ENCODE measurements around the gene LMO1.

LMO1 gene

GRCh38 chr11:8263769-8264410 lies at the start of gene LMO1:
Gene LMO1 (minus strand): TSS chr11:8263878. CDS start chr11:8263362, 516 bp downstream.
- DNase-seq = peak; percentile 73

- DNase-seq = no peak
Observed at GRCh38 chr11:8312986-8313385, 49.3 kb upstream of the LMO1 start.

- no peak for DNase-seq
Observed at GRCh38 chr11:8311366-8311765, 47.7 kb upstream of the LMO1 start.

GRCh38 chr11:8310743-8311298 lies 47.1 kb upstream of the LMO1 start:
- DNase-seq = no peak

GRCh38 chr11:8309862-8310261 lies 46.2 kb upstream of the LMO1 start:
- no peak for DNase-seq

- DNase-seq = no peak
Observed at GRCh38 chr11:8309311-8309710, 45.6 kb upstream of the LMO1 start.

GRCh38 chr11:8307601-8308000 lies 43.9 kb upstream of the LMO1 start:
- no peak for DNase-seq

- no peak for DNase-seq
Observed at GRCh38 chr11:8301622-8302021, 37.9 kb upstream of the LMO1 start.

- no peak for DNase-seq
Observed at GRCh38 chr11:8298801-8299786, 35.4 kb upstream of the LMO1 start.

GRCh38 chr11:8297781-8298440 lies 34.2 kb upstream of the LMO1 start:
- no peak for DNase-seq

- DNase-seq = no peak
Observed at GRCh38 chr11:8296872-8297271, 33.2 kb upstream of the LMO1 start.

GRCh38 chr11:8296038-8296649 lies 32.5 kb upstream of the LMO1 start:
- no peak for DNase-seq

- DNase-seq = no peak
Observed at GRCh38 chr11:8294251-8294935, 30.7 kb upstream of the LMO1 start.

- no peak for DNase-seq
Observed at GRCh38 chr11:8293171-8293570, 29.5 kb upstream of the LMO1 start.

- DNase-seq = no peak
Observed at GRCh38 chr11:8292351-8292750, 28.7 kb upstream of the LMO1 start.

- no peak for DNase-seq
Observed at GRCh38 chr11:8291421-8292350, 28.0 kb upstream of the LMO1 start.

GRCh38 chr11:8290081-8290810 lies 26.6 kb upstream of the LMO1 start:
- DNase-seq = peak; percentile 79

GRCh38 chr11:8289492-8289918 lies 25.8 kb upstream of the LMO1 start:
- DNase-seq = peak; percentile 63

- DNase-seq = no peak
Observed at GRCh38 chr11:8288824-8289491, 25.3 kb upstream of the LMO1 start.

All from NCI-H2171 treated with DMSO at 0.1 percent for 48 hours (cell line).